A549 (cell line): ENCODE results near the gene HMGB2. TPM values are rescaled to one million over a fixed set of nuclear protein-coding genes. Genes with fewer than 3 reads are reported as not detected.

Experiments
- ATAC-seq, 2 experiments: fragments of 200-7000 bp in 1 of 2; fragments of >200 bp in 1 of 2; cut with Nextera tagmentation in 1 of 2; cut with Tn5 transposase in 1 of 2; 3 replicates each; pipeline versions ENCODE4 v1.8.0 to v1.9.1; 2018 to 2020; ENCODE audit warnings: mild to moderate bottlenecking in 1 of 2, moderate library complexity in 1 of 2
- CTCF ChIA-PET: fragments of 300-600 bp; sonication (Branson Sonifier 250); formaldehyde crosslinking; extraction: SDS; loops from one replicate; lab custom pipeline; 2021; ENCODE audit warnings: antibody characterized with exemption, inconsistent platforms; lab: Yijun Ruan, JAX
- POLR2A ChIA-PET: fragments of 350-600 bp; formaldehyde crosslinking; extraction: SDS; loops from one replicate; lab custom pipeline; 2021; ENCODE audit warnings: antibody characterized with exemption, inconsistent platforms; lab: Yijun Ruan, JAX
- DNase-seq, 2 experiments: peaks; one replicate each; pipeline versions ENCODE4 v3.0.0 to v3.0.0-alpha.2; 2011 to 2016; ENCODE audit warnings: low read depth in 1 of 2, low spot score in 1 of 2
- FAIRE-seq: peaks from 2 replicates; lab custom pipeline; 2011; peaks lifted over from hg19 to GRCh38; lab: Jason Lieb, UNC
- H3K27ac ChIP-seq, 2 experiments: fragments of >200 bp; sonication (Bioruptor Twin); formaldehyde crosslinking; 3 replicates each; pipeline ENCODE4 v1.5.1; 2016 to 2017
- H3K4me1 ChIP-seq: fragments of >200 bp; sonication (Bioruptor Twin); formaldehyde crosslinking; 3 replicates; pipeline ENCODE4 v1.6.1; 2016
- H3K4me2 ChIP-seq: fragments of >200 bp; sonication (Bioruptor Twin); formaldehyde crosslinking; 3 replicates; pipeline ENCODE4 v1.6.1; 2016
- H3K4me3 ChIP-seq: fragments of >200 bp; sonication (Bioruptor Twin); formaldehyde crosslinking; 3 replicates; pipeline ENCODE4 v1.5.1; 2016
- H3K9me3 ChIP-seq: fragments of >200 bp; sonication (Bioruptor Twin); formaldehyde crosslinking; 3 replicates; pipeline ENCODE4 v1.6.1; 2016
- BHLHE40 ChIP-seq: IDR thresholded peaks from 2 replicates; pipeline ENCODE4 v1.6.1; 2012; ENCODE audit warnings: low read depth, low read length, inconsistent platforms
- CHD2 ChIP-seq: fragments of 150-350 bp; IDR thresholded peaks from 2 replicates; pipeline ENCODE4 v1.6.1; 2014; ENCODE audit warnings: low read length; ENCODE audit not compliant: partially characterized antibody
- EHF ChIP-seq: fragments of 250-450 bp; sonication (Bioruptor Pico); IDR thresholded peaks from 2 replicates; pipeline ENCODE4 v1.5.0; 2020; ENCODE audit warnings: mild to moderate bottlenecking
- ESRRA ChIP-seq: fragments of 150-350 bp; IDR thresholded peaks from 2 replicates; pipeline ENCODE4 v1.6.1; 2014; ENCODE audit warnings: mild to moderate bottlenecking, low read length, borderline replicate concordance
- FOSB ChIP-seq: fragments of 250-450 bp; sonication (Bioruptor Pico); IDR thresholded peaks from 2 replicates; pipeline ENCODE4 v1.5.0; 2020; ENCODE audit warnings: mild to moderate bottlenecking, moderate library complexity
- FOXS1 ChIP-seq: fragments of 250-450 bp; sonication (Bioruptor Pico); IDR thresholded peaks from 2 replicates; pipeline ENCODE4 v1.5.0; 2020; ENCODE audit warnings: mild to moderate bottlenecking, moderate library complexity
- GATA3 ChIP-seq: IDR thresholded peaks from 2 replicates; pipeline ENCODE4 v1.6.1; 2012; ENCODE audit warnings: borderline replicate concordance
- HOXA7 ChIP-seq: fragments of 250-450 bp; sonication (Bioruptor Pico); IDR thresholded peaks from 2 replicates; pipeline ENCODE4 v1.5.0; 2020; ENCODE audit warnings: mild to moderate bottlenecking, moderate library complexity
- KDM1A ChIP-seq: fragments of 200-600 bp; sonication (generic); IDR thresholded peaks from 2 replicates; pipeline ENCODE4 v1.6.1; 2016; ENCODE audit warnings: low read depth, mild to moderate bottlenecking
- KDM5A ChIP-seq: fragments of 200-600 bp; sonication (generic); IDR thresholded peaks from 2 replicates; pipeline ENCODE4 v1.6.1; 2016; ENCODE audit warnings: antibody characterized with exemption, mild to moderate bottlenecking
- MAZ ChIP-seq: fragments of 150-350 bp; IDR thresholded peaks from 2 replicates; pipeline ENCODE4 v1.6.1; 2014; ENCODE audit warnings: antibody characterized with exemption, low read depth, low read length, borderline replicate concordance
- MYC ChIP-seq: IDR thresholded peaks from 2 replicates; pipeline ENCODE4 v1.6.1; 2012; ENCODE audit warnings: mild to moderate bottlenecking, inconsistent platforms, low read length, improper control_type of control experiment, borderline replicate concordance
- POLR2A ChIP-seq: IDR thresholded peaks from 2 replicates; pipeline ENCODE4 v1.6.1; 2012; ENCODE audit warnings: mild to moderate bottlenecking, low read length
- RCOR1 ChIP-seq: fragments of 150-350 bp; IDR thresholded peaks from 2 replicates; pipeline ENCODE4 v1.6.1; 2014; ENCODE audit warnings: antibody characterized with exemption, low read length, low read depth
- RFX5 ChIP-seq: fragments of 450-650 bp; IDR thresholded peaks from 2 replicates; pipeline ENCODE4 v1.7.1; 2014; ENCODE audit warnings: antibody characterized with exemption, mild to moderate bottlenecking, moderate library complexity
- RNF2 ChIP-seq: fragments of 200-600 bp; sonication (generic); IDR thresholded peaks from 2 replicates; pipeline ENCODE4 v1.6.1; 2016; ENCODE audit warnings: low read depth, mild to moderate bottlenecking, antibody characterized with exemption, moderate library complexity, borderline replicate concordance
- ZC3H11A ChIP-seq: fragments of 450-650 bp; IDR thresholded peaks from 2 replicates; pipeline ENCODE4 v1.6.1; 2014; ENCODE audit warnings: antibody characterized with exemption, mild to moderate bottlenecking
- ZFP36 ChIP-seq: fragments of 450-650 bp; IDR thresholded peaks from 2 replicates; pipeline ENCODE4 v1.6.1; 2014; ENCODE audit warnings: borderline replicate concordance; ENCODE audit not compliant: partially characterized antibody
- ZSCAN20 ChIP-seq: fragments of 250-450 bp; sonication (Bioruptor Pico); IDR thresholded peaks from 2 replicates; pipeline ENCODE4 v1.8.0; 2022; ENCODE audit warnings: mild to moderate bottlenecking, moderate library complexity
- WGBS: methylation state at CpG from one replicate; pipeline ENCODE4 v1.1.6; 2017; ENCODE audit errors: missing lambda C conversion rate; 5-methylcytosine and 5-hydroxymethylcytosine counted together
- polyA plus RNA-seq, 4 experiments: library from polyadenylated mRNA; depleted of rRNA in 3 of 4; stranded (reverse); fragments of >200 nt; fragmentation: RNase III in 1 of 4; extraction: RNeasy Plus Mini Kit Qiagen cat#74134 plus additional on column Dnase treatment in 1 of 4; gene quantifications; 2 replicates in 3 of 4; 3 replicates in 1 of 4; pipeline ENCODE4 v1.2.3, GENCODE V29; 2011 to 2017
- TF ChIP-seq, protein P1 (sequence below): fragments of 450-650 bp; IDR thresholded peaks from 2 replicates; pipeline ENCODE4 v1.6.1; 2014; ENCODE audit warnings: antibody characterized with exemption
- TF ChIP-seq, protein P2 (sequence below): fragments of >200 bp; sonication (Bioruptor Twin); formaldehyde crosslinking; IDR thresholded peaks from 3 replicates; pipeline ENCODE4 v1.5.1; 2016
- TF ChIP-seq, protein P3 (sequence below): IDR thresholded peaks from 2 replicates; pipeline ENCODE4 v1.6.1; 2012
- TF ChIP-seq, protein P4 (sequence below): IDR thresholded peaks from 2 replicates; pipeline ENCODE4 v1.6.1; 2012; ENCODE audit warnings: low read depth, borderline replicate concordance
- TF ChIP-seq, protein P5 (sequence below): fragments of 250-450 bp; sonication (Bioruptor Pico); IDR thresholded peaks from 2 replicates; pipeline ENCODE4 v1.5.0; 2020; ENCODE audit warnings: low read depth, mild to moderate bottlenecking, moderate library complexity
- TF ChIP-seq, protein P6 (sequence below): fragments of 250-450 bp; sonication (Bioruptor Pico); IDR thresholded peaks from 2 replicates; pipeline ENCODE4 v1.5.0; 2021; ENCODE audit warnings: mild to moderate bottlenecking, moderate library complexity, borderline replicate concordance

The HMGB2 gene
- polyA plus RNA-seq, 2 of the 4 experiments (the other 2 are of a cell fraction), result 101 to 128 TPM

DNA sequence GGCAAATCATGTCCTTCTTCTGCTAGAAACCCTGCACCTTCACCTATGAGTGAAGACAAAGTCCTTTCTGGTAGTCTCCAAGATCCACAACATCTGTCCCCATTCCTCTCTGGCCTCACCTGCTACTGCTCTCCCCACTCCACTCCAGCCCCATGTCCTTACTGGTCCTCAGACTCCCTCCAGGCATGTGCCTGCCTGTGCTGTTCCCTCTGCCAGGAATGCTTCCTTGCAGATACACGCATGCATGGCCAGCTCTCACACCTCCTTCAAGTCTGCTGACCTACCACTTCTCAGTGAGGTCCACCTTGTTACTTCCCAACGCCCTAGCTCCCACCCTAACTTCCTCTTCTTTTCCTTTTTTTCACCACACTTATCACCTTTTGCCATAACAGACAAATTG is 18.1 kb downstream of the HMGB2 start:
- no peaks in the 10 kb centered on the region for H3K9me3 ChIP-seq
- DNase-seq, result no peak
- FAIRE-seq, result no peak
- ATAC-seq, result peak in 1 of 2 experiments; percentile 23; a peak in 1 of 6 replicates
- WGBS, result 91% methylated on average over 2 of the region's 2 CpGs
- no peak overlapping the region for H3K4me2 ChIP-seq
- POLR2A ChIA-PET, result no interaction called here
- TF ChIP-seq, protein P1, sequence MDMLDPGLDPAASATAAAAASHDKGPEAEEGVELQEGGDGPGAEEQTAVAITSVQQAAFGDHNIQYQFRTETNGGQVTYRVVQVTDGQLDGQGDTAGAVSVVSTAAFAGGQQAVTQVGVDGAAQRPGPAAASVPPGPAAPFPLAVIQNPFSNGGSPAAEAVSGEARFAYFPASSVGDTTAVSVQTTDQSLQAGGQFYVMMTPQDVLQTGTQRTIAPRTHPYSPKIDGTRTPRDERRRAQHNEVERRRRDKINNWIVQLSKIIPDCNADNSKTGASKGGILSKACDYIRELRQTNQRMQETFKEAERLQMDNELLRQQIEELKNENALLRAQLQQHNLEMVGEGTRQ, result no peak
- no peak for TF ChIP-seq HOXA7
- TF ChIP-seq, protein P2, sequence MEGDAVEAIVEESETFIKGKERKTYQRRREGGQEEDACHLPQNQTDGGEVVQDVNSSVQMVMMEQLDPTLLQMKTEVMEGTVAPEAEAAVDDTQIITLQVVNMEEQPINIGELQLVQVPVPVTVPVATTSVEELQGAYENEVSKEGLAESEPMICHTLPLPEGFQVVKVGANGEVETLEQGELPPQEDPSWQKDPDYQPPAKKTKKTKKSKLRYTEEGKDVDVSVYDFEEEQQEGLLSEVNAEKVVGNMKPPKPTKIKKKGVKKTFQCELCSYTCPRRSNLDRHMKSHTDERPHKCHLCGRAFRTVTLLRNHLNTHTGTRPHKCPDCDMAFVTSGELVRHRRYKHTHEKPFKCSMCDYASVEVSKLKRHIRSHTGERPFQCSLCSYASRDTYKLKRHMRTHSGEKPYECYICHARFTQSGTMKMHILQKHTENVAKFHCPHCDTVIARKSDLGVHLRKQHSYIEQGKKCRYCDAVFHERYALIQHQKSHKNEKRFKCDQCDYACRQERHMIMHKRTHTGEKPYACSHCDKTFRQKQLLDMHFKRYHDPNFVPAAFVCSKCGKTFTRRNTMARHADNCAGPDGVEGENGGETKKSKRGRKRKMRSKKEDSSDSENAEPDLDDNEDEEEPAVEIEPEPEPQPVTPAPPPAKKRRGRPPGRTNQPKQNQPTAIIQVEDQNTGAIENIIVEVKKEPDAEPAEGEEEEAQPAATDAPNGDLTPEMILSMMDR, result no peak
- no peak for TF ChIP-seq KDM5A
- TF ChIP-seq, protein P3, sequence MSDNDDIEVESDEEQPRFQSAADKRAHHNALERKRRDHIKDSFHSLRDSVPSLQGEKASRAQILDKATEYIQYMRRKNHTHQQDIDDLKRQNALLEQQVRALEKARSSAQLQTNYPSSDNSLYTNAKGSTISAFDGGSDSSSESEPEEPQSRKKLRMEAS, result no peak
- TF ChIP-seq ZC3H11A, result no peak
- TF ChIP-seq EHF, result no peak
- no peak for TF ChIP-seq RCOR1
- TF ChIP-seq FOSB (CRISPR knock-in tag), result no peak
- no peak for TF ChIP-seq BHLHE40
- TF ChIP-seq ZFP36, result no peak
- TF ChIP-seq MAZ, result no peak
- no peak for TF ChIP-seq POLR2A
- no peak for TF ChIP-seq RFX5
- no peak overlapping the region for H3K4me3 ChIP-seq
- peaks cover 8% of the 10 kb centered on the region; the same call in 1 of the 3 replicates for H3K4me1 ChIP-seq
- CTCF ChIA-PET, result interaction anchor here (0.7 kb wide), 1 partner anchor 1761 kb away, joined by 3 read pairs; no protein-coding TSS in a partner anchor
- H3K27ac ChIP-seq, result no peak overlapping the region

DNA sequence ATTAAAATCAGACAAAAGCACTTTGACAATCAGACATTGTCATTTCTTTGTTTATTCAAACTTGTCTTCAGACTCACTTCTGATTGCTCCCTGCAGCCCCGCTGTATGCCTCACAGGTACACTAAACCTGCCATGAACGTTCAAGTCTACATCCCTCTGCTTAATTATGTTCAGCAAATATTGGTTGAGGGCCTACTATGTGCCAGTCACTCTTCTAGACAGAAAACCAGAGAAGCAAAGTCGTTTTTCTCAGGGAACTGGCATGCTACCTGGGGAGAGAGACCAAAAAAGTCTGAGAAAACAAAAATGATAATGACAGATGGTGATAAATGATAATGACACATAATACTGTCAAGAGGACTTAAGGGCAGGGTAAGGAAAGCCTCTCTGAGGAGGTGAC is 19.4 kb downstream of the HMGB2 start:
- ChIA-PET CTCF (interaction anchor here (0.9 to 1.1 kb wide), 2 partner anchors 102 to 106 kb away, joined by 3 to 5 read pairs; no protein-coding TSS in a partner anchor), POLR2A (no interaction called here)
- no peak for ATAC-seq
- WGBS, result 69% methylated on average over 3 of the region's 3 CpGs
- H3K4me2 ChIP-seq, result no peak overlapping the region
- no peak overlapping the region for H3K27ac ChIP-seq
- H3K4me3 ChIP-seq, result no peak overlapping the region
- TF ChIP-seq, protein P2, result no peak
- TF ChIP-seq KDM5A, result no peak
- TF ChIP-seq FOXS1 (CRISPR knock-in tag), result no peak
- TF ChIP-seq, protein P4, sequence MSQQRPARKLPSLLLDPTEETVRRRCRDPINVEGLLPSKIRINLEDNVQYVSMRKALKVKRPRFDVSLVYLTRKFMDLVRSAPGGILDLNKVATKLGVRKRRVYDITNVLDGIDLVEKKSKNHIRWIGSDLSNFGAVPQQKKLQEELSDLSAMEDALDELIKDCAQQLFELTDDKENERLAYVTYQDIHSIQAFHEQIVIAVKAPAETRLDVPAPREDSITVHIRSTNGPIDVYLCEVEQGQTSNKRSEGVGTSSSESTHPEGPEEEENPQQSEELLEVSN, result no peak
- TF ChIP-seq RNF2, result no peak
- TF ChIP-seq GATA3, result no peak
- no peak for TF ChIP-seq KDM1A
- no peak for TF ChIP-seq ESRRA
- TF ChIP-seq ZSCAN20 (CRISPR knock-in tag), result no peak
- TF ChIP-seq, protein P5, sequence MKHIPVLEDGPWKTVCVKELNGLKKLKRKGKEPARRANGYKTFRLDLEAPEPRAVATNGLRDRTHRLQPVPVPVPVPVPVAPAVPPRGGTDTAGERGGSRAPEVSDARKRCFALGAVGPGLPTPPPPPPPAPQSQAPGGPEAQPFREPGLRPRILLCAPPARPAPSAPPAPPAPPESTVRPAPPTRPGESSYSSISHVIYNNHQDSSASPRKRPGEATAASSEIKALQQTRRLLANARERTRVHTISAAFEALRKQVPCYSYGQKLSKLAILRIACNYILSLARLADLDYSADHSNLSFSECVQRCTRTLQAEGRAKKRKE (CRISPR knock-in tag), result no peak
- TF ChIP-seq, protein P6, sequence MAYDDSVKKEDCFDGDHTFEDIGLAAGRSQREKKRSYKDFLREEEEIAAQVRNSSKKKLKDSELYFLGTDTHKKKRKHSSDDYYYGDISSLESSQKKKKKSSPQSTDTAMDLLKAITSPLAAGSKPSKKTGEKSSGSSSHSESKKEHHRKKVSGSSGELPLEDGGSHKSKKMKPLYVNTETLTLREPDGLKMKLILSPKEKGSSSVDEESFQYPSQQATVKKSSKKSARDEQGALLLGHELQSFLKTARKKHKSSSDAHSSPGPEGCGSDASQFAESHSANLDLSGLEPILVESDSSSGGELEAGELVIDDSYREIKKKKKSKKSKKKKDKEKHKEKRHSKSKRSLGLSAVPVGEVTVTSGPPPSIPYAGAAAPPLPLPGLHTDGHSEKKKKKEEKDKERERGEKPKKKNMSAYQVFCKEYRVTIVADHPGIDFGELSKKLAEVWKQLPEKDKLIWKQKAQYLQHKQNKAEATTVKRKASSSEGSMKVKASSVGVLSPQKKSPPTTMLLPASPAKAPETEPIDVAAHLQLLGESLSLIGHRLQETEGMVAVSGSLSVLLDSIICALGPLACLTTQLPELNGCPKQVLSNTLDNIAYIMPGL (CRISPR knock-in tag), result no peak
- no peak for TF ChIP-seq POLR2A
- no peak for TF ChIP-seq MYC
- TF ChIP-seq CHD2, result no peak
- TF ChIP-seq ZFP36, result no peak
- H3K4me1 ChIP-seq, result peaks cover 6% of the 10 kb centered on the region; the same call in 1 of the 3 replicates
- no peaks in the 10 kb centered on the region for H3K9me3 ChIP-seq
- no peak for FAIRE-seq
- no peak for DNase-seq
